ENCODE results near the gene DAD1. TPM values are rescaled to one million over a fixed set of nuclear protein-coding genes. Genes with fewer than 3 reads are reported as not detected.
"Not testable (repeated sequence)": the region's sequence is repeated elsewhere in the genome, so short reads cannot be mapped to it uniquely, and the experiment has no call there.

DAD1 gene
- polyA plus RNA-seq, 10 donors = 119 to 178 (median 145) TPM

DNA sequence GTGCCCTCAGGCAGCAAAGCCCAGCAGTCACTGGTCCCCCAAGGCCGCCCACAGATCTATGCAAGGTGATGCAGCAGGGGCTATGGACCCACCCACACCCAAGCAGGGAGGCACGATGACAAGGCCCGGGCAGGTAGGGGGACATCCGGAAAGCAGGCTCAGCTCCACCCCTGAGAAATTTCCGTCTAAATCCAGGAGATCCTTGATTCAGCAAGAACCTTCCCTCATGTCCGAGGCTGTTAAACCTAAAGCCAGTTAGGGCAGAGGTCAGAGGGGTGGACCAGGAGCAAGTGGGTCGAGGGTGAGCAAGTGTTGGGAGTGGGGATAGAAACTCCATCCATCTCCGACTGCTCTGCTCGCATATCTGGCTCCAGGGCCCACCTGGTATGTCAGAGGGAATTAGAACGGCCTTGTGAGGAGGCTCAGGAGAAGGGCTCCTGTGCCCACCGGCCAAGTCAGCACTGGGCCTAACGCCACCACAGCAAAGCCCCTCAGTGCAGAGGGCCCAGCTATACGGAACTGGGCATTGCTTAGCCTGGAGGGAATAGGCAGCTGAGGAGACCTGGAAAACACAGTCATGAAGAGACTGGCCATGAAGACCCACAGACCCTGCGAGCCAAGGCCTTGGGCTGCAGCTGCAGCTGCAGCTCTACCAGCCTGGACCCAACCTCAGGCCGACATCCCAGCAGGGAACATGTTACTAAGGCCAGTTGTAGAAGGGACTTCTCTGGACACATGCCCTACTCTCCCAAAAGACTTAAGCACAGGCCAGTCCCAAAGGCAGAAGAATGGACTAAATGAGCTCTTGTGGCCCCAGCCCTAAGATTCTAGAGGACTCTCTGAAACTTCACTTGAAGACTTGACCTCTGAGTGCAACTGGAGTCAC lies 34.3 kb downstream of the DAD1 start:
- DNase-seq = no peak

DNA sequence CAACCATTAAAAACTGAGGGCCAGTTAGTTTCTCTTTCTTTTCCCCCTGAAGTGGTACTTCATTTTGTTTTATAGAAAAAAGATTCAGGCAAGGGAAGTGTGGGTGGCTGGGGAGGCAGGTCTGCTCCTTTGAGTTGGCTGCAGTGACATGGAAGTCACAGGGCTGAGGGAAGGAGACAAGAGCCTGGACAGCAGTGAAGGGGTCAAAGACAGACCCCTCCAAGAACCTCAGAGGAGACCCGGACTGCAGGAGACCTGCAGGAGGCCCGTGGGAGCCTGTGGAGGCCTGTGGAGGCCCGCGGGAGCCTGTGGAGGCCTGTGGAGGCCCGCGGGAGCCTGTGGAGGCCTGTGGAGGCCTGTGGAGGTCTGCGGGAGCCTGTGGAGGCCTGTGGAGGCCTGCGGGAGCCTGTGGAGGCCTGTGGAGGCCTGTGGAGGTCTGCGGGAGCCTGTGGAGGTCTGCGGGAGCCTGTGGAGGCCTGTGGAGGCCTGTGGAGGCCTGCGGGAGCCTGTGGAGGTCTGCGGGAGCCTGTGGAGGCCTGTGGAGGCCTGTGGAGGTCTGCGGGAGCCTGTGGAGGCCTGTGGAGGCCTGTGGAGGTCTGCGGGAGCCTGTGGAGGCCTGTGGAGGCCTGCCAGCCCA lies 35.0 kb downstream of the DAD1 start:
- DNase-seq = not testable (repeated sequence)

DNA sequence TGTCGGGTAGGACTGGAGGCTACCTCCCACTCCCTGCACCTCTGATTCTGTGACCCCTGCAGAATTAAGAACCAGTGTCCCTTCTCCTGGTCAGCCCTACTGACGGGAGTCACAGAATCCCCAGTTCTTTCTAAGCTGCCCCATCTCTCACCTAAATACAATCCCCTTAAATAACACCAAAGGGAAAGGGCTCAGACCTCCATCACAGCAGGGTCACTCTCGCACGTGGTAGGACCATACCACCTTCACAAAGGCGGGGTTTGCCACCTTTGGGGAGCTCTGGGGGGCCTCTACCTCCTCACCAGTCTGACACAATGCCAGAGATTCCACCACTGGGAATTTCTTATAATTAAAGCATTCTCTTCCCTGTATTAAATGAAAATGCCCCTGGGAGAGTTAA lies 35.6 kb downstream of the DAD1 start:
- DNase-seq = no peak

DNA sequence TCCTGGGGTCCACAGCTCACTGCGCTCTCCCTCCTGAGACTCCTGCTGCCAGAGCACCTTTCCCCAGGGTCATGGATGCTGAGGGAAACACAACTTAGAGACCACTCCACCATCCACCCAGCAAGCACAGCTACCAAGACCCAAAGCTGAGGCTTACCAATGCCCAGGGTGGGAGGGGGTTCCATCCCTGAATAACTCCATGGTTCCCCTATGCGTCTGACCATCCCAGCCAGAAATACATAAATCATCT lies 36.3 kb downstream of the DAD1 start:
- no peak for DNase-seq

DNA sequence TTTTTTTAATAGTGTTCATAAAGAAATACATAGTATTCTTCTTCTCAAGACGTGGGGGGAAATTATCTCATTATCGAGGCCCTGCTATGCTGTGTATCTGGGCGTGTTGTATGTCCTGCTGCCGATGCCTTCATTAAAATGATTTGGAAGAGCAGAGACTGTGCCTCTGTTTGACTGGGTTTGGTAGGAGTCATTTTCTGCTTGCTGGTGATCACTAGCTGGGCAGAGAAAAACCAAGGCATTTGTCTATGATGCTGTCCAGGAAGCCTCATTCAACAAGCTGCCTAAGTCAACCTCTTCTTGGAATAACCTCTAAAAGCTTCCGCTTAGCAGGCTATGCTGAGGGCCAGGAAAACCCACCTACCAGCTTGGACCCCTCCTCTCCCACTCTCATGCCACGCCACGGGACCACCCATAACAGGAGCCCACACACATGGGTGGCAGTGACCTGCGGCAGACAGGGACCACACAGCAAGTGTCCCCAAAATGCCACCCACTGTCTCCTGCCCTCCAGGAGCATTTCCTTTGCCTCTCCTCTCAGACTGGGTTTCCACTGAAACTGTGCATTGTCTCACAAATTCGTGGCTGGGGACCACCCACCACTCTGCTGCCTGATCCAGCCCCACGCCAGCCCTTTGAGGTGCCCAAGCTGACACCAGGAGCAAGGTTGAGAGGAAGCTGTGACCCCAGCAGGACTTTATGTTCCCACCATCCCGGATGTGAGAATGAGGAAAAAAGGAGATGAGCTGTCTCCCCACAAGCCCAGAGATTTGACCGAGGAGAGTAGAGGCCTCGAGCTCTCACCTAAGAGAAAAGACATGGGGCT lies 36.8 kb downstream of the DAD1 start:
- no peak for DNase-seq

DNA sequence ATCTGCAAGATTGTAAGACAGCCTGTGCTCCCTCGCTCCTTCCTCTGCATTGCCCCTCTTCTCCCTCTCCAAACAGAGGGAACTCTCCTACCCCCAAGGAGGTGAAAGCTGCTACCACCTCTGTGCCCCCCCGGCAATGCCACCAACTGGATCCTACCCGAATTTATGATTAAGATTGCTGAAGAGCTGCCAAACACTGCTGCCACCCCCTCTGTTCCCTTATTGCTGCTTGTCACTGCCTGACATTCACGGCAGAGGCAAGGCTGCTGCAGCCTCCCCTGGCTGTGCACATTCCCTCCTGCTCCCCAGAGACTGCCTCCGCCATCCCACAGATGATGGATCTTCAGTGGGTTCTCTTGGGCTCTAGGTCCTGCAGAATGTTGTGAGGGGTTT lies 37.4 kb downstream of the DAD1 start:
- no peak for DNase-seq

DNA sequence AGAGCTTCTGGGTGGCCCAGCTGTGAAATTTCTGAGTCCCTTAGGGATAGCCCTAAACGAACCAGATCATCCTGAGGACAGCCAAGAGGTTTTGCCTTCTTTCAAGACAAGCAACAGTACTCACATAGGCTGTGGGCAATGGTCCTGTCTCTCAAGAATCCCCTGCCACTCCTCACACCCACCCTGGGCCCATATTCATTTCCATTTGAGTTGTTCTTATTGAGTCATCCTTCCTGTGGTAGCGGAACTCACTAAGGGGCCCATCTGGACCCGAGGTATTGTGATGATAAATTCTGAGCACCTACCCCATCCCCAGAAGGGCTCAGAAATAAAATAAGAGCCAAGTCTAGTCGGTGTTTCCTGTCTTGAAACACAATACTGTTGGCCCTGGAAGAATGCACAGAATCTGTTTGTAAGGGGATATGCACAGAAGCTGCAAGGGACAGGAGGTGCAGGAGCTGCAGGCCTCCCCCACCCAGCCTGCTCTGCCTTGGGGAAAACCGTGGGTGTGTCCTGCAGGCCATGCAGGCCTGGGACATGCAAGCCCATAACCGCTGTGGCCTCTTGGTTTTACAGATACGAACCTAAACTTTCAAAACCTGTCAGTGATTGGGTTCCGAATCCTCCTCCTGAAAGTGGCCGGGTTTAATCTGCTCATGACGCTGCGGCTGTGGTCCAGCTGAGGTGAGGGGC lies 38.9 kb downstream of the DAD1 start:
- DNase-seq = peak in 1 of 3 donors; percentile 45

DNA sequence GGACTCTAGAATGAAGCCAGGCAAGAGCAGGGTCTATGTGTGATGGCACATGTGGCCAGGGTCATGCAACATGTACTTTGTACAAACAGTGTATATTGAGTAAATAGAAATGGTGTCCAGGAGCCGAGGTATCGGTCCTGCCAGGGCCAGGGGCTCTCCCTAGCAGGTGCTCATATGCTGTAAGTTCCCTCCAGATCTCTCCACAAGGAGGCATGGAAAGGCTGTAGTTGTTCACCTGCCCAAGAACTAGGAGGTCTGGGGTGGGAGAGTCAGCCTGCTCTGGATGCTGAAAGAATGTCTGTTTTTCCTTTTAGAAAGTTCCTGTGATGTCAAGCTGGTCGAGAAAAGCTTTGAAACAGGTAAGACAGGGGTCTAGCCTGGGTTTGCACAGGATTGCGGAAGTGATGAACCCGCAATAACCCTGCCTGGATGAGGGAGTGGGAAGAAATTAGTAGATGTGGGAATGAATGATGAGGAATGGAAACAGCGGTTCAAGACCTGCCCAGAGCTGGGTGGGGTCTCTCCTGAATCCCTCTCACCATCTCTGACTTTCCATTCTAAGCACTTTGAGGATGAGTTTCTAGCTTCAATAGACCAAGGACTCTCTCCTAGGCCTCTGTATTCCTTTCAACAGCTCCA lies 39.6 kb downstream of the DAD1 start:
- no peak for DNase-seq

DNA sequence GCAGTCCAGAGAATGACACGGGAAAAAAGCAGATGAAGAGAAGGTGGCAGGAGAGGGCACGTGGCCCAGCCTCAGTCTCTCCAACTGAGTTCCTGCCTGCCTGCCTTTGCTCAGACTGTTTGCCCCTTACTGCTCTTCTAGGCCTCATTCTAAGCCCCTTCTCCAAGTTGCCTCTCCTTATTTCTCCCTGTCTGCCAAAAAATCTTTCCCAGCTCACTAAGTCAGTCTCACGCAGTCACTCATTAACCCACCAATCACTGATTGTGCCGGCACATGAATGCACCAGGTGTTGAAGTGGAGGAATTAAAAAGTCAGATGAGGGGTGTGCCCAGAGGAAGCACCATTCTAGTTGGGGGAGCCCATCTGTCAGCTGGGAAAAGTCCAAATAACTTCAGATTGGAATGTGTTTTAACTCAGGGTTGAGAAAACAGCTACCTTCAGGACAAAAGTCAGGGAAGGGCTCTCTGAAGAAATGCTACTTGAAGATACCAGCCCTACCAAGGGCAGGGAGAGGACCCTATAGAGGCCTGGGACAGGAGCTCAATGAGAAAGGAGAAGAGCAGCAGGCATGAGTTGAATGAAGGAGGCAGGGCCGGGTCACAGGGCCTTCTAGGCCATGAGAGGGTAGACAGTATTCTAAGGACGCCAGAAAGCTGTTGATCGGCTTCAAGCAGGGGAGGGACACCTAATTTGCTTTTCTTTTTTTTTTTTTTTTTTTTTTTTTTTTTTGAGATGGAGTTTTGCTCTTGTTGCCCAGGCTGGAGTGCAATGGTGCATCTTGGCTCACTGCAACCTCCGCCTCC lies 40.9 kb downstream of the DAD1 start:
- DNase-seq = no peak

DNA sequence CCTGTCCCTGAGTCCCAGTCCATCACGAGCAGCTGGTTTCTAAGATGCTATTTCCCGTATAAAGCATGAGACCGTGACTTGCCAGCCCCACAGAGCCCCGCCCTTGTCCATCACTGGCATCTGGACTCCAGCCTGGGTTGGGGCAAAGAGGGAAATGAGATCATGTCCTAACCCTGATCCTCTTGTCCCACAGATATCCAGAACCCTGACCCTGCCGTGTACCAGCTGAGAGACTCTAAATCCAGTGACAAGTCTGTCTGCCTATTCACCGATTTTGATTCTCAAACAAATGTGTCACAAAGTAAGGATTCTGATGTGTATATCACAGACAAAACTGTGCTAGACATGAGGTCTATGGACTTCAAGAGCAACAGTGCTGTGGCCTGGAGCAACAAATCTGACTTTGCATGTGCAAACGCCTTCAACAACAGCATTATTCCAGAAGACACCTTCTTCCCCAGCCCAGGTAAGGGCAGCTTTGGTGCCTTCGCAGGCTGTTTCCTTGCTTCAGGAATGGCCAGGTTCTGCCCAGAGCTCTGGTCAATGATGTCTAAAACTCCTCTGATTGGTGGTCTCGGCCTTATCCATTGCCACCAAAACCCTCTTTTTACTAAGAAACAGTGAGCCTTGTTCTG lies 41.6 kb downstream of the DAD1 start:
- no peak for DNase-seq

DNA sequence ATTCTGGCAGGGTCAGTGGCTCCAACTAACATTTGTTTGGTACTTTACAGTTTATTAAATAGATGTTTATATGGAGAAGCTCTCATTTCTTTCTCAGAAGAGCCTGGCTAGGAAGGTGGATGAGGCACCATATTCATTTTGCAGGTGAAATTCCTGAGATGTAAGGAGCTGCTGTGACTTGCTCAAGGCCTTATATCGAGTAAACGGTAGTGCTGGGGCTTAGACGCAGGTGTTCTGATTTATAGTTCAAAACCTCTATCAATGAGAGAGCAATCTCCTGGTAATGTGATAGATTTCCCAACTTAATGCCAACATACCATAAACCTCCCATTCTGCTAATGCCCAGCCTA lies 42.3 kb downstream of the DAD1 start:
- DNase-seq = no peak

DNA sequence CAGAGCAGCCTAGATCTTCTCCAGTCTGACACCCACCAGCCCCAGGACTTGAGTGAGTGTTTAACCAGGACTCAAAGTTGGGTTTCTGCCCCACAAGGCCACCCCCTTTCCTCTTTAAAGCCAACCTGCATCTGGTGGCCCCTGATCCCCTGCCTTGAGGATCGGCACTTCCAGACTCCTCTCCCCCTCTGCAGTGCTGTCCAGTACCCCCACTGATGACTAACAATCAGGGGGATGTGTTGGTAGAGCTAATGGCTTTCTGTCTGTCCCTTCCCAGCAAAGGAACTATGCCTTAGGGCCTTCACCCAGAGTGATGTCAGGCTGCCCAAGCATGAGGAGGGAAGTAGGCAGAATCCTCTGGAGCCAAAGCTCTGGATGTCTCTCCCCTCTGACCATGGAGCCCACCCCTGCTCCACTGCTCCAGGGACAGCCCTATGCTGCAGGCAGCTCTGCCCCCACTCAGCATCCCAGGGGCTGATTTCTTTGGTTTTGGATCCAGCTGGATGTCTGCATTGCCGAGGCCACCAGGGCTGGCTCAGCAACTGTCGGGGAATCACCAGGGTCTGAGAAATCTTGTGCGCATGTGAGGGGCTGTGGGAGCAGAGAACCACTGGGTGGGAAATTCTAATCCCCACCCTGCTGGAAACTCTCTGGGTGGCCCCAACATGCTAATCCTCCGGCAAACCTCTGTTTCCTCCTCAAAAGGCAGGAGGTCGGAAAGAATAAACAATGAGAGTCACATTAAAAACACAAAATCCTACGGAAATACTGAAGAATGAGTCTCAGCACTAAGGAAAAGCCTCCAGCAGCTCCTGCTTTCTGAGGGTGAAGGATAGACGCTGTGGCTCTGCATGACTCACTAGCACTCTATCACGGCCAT lies 42.9 kb downstream of the DAD1 start:
- DNase-seq = peak in 2 of 3 donors; percentile 46 to 64

DNA sequence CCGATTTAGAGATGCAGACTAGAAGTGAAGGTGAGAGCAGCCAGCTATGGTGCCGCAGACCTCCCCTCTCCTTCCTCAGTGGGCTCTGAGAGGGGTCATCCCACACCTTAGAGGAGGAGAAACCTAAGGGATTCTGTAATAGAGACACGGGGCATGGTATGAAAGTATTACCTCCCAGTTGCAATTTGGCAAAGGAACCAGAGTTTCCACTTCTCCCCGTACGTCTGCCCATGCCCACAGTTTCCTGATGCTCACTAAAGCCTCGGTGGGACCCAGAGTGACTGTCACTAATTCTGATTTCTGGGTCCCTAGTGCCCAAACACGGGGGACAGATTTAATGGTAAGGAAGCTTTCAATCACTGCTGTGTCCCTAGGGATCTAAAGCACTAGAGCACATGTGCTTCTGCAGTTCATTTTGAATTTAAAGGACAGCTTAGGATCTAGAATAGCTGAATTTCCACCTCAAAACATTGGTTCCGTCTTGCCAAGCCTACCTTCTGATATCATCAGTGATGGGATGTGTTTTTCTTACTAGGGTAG lies 44.1 kb downstream of the DAD1 start:
- DNase-seq = no peak

DNA sequence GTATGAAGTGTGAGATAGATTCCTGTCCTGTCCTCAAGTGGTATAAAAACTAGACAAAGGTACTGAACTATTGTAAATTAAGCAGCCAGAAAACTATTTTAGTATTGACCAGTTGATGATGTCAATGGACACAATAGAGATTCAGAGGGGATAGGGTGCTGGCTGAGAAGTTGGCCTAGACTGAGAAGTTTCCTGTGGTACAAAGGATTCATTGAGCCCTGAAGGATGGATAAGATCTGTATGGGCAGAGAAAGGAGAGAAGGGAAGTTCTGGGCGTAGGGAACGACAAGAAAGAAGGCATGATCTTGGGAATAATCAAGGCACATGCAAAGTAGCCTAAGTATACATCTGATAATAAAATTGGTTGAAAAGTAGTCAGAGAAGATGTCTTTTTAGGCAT lies 44.6 kb downstream of the DAD1 start:
- no peak for DNase-seq

DNA sequence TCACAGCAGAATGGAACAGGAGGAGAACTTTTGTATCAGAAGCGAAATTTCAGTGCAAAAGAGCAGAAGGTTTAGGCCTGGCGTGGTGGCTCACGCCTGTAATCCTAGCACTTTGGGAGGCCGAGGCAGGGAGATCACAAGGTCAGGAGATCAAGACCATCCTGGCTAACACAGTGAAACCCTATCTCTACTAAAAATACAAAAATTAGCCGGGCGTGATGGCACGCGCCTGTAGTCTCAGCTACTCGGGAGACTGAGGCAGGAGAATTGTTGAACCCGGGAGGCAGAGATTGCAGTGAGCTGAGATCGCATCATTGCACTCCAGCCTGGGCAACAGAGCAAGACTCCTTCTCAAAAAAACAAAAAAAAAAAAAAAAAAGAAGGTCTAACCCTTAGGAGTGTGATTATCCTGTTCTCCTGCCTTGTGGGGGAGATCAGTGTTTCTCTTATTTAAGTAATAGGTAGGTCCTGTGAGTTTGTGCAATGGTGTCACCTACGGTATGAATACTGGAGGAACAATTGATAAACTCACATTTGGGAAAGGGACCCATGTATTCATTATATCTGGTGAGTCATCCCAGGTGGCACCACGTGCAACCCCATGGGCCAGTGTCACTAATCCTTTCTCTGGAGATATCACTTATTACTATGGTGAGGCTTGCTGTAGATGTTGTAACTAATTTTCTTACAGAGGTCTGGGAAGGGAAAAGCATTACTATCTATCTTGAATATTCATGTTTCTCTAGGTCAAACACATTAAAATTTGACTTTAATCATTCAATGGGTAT lies 45.3 kb downstream of the DAD1 start:
- DNase-seq = not testable (repeated sequence)

DNA sequence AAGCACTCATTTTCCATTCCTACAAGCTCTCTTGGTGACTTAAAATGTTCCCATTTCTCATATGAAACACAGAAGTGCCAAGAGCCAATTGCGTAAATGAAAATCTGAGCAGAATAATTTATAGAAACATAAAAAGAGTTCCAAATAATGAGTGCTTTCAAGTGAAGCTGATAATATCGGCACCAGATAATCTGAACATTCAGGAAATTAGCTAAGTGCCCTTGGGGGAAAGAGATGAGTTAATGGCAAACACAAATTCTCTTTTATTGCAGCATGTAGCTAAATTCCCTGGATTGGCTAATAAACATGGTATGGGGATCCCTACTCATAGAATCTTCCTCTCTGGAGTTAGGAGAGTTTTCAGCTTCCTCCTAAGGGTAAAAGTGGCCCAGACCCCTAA lies 46.7 kb downstream of the DAD1 start:
- no peak for DNase-seq

DNA sequence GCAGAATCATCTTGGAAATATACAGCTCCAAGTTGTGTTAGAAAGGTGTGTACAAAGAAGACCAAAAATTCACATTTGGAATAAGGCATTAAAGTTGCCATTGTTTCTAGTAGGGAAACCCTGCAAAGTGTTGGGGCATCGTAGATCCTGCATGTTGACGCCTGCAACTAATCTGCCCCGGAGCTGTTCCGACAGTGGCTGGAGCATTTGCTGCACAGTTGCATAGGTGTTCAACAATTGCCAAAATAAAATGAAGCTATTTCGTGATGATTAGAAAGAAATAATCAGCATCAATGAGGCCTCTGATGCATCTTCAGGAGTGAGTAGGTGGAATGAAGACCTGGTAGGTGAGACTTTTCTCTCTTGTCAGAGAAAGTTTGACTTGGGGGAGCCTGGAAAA lies 47.3 kb downstream of the DAD1 start:
- DNase-seq = no peak

DNA sequence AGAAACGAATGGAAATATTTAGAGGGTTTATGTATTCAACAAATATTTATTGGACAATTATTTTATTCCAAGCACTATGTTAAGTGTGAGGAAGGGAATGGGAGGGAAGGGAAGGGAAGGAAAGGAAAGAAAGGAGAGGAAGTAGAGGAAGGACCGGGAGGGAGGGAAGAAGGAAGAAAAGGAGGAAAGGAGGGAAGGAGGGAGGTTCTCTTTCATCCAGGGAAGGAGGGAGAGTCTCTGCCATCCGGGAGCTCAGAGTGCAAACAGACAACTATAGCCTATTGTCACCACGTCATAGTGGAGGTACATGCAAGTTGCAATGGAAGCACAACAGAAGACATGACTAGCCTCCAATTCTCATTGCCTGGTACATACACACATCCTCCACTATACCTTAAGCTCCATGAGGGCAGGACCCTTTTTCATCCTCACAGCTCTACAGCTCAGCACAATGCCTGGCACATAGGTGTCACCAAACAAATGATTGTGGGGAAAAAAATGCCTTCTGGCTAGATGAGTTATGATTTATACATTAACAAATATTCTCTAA lies 48.1 kb downstream of the DAD1 start:
- DNase-seq = no peak
